Hippocampal formation (tissue), 2 donors: ENCODE measurements around the gene TOP1.

ENCODE experiments used
- DNase-seq, 2 donors: peaks; one replicate each; lab custom pipeline; 2025; lab: John Stamatoyannopoulos, UW

The TOP1 gene

DNA sequence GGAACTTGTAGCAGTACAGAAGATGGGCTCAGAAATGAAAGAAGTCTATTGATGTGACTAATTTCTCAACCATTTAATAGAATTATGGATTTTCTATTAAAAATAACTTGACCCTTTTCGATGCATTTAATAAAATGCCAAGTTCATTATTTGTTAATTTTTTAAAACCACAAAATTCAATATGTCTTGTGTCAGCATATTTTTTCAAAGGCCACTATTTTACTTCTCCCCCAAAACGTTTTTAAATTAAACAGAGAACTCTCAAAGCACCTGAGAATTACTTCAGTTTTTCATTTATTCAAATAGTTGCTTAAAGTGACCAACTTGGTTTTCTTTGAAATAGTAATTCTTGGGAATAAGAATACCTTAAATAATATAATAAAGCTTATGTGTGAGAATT, 8.6 kb downstream of the TOP1 start:
- no peak for DNase-seq

DNA sequence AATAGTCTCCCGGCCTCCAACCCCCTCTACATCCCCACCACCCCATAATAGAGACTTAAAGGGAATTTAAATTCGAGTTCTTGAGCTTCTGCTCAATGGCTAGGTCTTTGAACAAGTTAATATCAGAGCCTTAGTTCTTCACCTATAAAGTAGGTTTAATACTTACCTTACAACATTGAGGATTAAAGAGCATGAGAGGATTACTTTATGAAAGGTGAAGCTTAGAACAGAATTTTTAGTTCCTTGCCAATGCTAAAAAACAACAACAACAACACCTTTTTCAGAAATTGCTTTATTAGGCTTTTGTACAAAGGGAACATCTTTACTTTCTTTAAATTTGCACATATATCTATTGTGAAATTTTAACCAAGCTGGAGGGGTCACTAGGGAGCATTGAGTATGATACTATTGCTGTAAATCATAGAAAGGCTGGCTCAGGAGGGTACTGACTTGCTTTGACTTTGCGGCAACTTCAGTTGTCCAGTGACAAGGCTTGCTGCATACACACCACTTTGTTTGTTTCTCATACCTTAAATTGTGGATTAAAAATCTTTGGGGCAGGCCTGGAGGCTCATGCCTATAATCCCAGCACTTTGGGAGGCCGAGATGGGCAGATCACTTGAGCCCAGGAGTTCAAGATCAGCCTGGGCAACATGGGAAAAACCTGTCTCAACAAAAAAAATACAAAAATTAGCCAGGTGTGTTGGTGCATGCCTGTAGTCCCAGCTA, 9.7 kb downstream of the TOP1 start:
- no peak for DNase-seq

DNA sequence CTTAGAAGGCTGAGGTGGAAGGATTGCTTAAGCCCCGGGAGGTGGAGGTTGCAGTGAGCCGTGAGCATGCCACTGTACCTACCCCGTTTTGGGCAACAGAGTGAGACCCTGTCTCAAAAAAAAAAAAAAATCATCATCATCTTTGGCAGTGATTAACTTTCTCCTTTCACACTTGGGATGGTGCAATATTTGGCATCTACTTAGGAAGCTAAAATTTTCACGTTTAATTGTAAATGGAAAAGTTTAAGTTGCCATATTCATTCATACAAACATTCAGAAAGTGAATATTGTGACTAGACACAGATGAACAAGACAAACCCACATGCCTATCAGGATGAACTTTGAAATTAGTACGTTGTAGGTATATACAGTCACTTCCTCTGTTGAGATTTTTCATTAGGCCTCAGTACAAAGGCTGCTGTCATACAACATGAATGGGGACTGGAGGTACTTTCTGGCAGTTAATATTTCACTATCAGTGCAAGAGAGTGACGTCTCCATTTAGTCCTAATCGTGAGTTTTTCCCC, 10.3 kb downstream of the TOP1 start:
- DNase-seq = no peak

DNA sequence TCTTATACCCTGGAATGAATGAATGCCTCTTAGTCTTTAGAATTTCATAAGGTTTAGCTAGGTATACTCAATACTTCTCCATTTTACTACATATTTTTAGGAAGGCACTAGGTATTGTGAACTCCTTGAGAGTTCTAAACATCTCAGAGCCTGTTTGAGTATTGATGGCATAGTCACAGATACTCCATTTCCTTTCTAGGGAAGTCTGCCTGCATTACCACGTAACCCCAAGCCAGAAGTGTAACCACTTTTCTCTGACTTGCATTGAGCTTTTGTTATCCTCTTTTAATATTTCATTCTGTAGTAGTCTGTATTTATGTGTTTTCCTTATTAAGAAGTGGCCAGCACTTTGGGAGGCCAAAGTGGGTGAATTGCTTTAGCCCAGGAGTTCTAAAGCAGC, 12.2 kb downstream of the TOP1 start:
- no peak for DNase-seq

DNA sequence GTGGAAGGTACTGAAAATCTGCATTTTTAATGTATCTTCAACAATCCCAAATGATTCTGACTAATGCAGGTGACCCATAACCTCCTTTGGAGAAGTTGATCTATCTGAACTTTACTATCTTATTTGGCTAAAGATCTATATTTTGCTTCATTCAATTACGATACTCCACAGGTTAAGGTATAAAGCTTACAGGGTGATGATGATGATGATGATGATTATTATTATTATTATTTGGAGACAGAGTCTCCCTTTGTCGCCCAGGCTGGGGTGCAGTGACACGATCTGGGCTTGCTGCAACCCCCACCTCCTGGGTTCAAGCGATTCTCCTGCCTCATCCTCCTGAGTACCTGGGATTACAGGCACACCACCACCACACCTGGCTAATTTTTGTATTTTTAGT, 13.1 kb downstream of the TOP1 start:
- no peak for DNase-seq

DNA sequence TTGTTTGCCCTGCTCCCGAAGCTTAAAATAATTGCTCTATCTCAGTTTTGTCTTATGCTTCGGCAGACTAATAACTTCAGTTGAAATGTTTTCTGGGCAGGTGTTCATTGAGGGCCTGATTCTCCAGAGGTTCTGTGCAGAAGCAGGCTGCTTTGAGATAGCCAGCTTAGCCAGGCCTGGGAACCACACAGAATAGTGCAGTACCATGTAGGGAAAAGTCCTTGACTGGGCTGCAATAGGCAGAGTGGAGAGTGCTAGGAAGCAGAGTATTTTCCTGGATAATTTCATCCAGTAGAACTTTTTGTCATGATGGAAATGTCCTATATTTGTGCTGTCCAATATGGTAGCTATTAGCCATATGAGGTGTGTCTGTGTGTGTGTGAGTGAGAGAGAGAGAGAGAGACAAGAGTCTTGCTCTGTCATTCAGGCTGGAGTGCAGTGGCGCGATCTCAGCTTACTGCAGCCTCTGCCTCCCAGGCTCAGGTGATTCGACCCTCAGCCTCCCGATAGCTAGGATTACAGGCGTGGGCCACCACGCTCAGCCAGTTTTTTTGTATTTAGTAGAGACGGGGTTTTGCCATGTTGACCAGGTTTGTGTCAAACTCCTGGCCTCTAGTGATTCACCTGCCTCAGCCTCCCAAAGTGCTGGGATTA, 15.9 kb downstream of the TOP1 start:
- no peak for DNase-seq

DNA sequence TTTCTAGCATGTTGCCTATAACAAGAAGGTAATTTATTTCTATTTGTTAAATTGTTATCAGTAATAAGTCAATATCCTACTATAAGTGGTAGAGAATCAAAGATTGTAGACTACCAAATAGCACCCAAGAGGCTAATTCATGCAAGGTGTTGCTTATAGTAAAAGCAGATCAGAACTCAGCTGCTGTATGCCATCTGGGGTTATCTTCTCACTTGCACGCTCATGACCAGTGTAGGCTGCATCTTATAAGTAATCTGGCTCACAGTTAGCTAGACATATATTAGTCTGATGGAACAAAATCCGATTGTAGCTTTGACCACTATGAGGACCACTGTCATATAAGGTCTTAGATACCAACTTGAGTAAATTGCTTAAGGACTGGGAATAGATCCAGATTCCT, 17.0 kb downstream of the TOP1 start:
- DNase-seq = no peak

DNA sequence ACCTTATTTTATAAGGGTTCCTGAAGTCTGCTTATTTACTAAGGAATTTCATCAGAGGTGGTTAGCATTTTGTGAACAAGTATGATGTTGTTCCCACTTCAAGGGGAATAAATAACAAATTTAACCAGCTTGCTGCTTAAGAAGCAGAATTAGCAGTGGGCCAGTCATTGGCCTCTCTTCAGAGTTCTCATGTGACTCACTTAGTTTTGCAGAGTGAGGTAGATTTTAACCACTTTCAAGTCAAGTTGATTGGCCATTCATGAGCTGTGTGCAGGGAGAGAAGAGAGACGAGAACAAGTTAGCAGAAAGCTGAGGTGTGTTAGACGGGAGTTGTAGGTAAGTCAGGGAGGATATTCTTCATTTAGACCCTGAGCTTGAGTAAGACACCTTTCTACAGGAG, 18.1 kb downstream of the TOP1 start:
- no peak for DNase-seq

DNA sequence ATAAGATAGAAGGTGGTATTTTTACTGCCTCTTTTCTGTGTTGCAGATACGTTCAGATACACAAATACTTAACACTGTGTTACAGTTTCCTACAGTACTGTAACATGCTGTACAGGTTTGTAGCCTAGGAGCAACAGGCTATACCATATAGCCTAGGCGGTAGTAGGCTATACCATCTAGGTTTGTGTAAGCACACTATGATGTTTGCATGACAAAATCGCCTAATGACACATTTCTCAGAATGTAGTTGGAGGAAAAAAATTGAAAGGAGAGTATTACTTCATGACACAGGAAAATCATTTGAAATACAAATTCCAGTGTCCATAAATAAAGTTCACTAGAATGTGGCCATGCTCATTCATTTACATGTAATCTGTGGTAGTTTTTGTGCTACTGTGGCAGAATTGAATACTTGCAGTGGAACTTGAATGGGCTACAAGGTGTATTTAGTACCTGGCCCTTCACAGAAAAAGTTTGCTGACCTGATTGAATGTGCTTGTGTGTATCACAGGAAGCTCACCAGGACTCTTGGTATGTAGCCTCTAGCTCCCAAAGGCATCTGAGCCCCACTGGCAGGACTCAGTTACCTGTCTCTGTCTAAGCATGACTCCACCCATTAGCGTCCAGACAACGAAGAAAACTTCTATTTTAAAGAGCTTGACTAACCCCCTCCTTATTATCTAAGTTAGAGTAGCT, 18.8 kb downstream of the TOP1 start:
- no peak for DNase-seq

DNA sequence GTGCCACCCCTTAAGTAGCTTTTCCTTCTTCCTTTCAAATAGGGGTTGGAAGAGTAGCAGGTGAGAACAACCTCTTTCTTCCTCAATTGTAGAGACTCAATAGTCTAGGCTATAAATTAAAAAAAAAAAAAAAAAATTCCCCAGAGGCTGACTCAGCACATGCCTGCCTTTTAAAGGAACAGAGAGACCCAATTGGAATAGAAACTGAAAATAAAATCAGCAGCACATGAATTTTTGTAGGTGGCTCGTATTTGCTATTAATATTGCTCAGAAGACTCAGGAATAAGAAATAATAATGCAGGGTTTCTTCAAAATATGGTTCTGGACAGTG, 19.3 kb downstream of the TOP1 start:
- no peak for DNase-seq

DNA sequence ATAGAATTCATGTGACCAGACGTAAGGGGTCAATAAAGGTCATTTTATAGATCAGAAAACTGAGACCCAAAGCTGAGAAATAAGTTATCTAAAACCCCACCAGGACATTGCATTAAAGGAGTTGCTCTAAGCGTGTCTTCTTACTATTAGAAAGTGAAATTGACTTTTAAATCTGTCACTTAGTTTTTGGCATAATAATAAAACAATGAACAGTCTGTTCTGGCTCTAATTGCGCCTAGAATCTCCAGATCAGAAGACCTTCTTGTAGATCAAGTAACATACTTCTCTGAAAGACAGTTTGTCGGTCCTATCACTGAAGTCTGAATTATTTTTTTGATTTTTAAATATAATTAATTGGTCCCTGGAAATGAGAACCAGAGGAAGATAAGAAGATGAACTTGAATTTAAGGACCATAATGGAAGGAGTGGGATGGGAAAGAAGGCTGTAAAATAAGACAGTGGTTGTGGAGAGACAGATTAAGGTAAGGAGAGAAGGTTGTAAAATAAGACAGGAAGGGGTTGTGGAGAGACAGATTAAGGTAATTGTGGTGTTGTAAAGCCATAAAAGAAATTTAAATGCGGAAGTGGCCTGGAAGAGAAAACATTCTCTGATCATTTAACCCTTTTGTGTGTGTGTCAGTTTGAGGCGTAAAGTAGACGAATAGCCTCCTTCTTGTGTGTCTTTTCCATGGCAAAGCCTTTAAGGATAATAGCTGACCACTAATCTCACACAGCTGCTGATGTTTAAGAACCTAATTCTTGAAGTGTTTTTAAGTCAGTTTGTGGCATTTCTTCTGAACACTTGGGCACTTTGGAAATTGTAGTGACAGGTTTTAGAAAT, 20.1 kb downstream of the TOP1 start:
- no peak for DNase-seq

DNA sequence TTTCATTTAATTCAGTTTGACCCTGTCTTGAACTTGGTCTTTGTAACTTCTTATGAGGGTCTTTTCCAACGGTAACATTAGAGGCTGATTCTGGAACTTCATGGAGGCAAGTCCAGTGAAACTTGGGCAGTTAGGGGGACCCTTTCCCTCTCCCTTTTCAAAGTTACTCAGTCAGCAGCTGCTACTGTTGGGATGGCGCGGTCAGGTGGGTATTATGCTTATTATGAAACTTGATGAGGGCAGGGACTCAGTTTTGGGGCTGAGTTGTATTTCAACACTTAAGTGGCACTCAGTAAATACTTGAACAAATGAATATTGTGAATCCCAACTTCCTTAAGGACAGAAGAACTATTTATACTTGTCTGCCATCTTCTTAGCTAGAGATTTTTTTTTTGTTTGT, 20.8 kb downstream of the TOP1 start:
- DNase-seq = no peak

DNA sequence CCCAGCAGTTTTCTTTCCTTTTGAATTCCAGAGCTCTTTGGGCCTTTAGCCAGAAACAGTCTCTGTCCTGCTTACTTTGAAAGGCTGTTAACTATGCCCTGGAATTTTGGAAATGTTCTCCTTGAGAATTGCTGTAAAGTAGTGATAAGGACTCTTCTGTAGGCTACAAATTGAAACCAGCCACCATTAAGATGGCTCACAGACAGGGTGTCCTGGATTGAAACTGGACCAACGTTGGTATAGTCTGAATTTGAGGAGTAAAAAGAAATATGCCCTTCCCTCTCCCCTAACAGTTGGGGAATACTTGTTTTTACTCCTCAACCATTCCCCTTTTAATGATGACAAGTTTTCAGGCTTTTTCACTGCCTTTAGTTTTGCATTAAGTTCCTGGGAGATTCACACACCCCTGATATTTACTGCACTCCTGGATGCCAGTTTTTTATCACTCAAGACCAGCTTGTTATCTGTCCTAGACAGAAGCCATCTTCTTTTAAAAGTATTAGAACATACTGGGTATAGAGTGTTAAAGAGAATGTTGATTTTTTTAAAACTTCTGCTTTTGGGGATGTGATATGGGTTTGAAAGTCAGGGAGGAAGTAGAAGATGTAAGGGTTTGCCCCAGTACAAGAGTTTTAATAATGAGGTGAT, 21.9 kb downstream of the TOP1 start:
- DNase-seq = no peak

DNA sequence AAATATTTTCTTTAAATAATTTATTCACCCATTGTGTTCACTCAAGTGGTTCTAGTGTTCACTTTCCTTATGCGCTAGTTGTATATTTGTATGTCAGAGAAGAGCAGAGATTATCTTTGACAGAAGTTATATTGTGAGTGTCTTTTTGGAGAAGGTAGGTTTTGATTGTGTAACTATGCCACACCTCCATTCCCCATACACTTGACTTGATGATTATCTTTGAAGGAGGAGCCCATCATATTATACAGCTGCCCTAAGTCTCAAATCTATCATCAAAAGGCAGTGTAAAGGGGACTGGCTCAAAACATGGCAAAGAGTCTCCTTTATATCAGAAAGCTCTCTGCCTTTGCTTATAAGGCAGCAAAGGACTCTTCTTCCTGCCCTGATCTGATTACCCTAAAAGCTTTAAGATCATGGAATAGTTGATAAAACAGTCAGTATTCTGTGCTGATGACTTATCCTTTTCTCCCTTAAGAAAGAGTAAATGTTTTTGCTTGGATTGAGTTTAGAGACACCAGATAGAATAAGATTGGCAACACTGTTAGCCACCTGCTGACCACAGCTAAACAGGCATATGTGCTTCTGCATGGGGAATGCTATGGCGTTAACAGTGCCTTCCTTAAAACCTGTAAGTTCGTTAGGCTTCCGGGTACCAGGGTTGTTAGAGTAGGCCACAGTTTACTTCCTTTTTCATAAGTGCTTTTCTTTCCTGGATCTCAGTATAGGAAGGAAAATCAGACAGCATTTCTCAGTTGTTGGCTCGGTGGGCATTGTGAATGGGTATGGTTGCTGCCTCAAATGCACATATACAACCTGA, 22.6 kb downstream of the TOP1 start:
- DNase-seq = no peak

DNA sequence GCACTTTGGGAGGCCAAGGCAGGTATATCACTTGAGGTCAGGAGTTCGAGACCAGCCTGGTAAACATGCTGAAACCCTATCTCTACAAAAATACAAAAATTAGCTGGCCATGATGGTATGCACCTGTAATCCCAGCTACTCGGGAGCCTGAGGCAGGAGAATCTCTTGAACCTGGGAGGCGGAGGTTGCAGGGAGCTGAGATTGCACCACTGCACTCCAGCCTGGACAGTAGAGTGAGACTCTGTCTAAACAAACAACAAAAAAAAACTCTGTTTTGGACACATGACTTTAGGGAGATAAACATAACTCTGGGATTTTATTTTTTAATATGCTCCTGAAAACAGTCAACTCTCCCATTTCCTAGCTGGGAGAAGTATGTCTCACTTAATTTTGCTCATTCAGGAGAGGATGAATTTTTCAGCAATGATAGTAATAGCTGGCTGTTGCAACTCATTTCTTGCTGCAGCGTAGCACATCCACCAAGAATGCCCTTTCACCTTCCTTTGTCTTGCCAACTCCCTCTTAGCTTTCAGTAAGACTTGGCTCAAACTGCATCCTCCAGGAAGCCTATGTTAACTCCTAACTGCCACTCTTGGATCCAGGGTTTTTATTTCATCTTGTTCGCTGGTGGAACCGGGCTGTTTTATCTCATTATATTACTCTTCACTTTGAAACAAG, 24.3 kb downstream of the TOP1 start:
- DNase-seq = no peak

DNA sequence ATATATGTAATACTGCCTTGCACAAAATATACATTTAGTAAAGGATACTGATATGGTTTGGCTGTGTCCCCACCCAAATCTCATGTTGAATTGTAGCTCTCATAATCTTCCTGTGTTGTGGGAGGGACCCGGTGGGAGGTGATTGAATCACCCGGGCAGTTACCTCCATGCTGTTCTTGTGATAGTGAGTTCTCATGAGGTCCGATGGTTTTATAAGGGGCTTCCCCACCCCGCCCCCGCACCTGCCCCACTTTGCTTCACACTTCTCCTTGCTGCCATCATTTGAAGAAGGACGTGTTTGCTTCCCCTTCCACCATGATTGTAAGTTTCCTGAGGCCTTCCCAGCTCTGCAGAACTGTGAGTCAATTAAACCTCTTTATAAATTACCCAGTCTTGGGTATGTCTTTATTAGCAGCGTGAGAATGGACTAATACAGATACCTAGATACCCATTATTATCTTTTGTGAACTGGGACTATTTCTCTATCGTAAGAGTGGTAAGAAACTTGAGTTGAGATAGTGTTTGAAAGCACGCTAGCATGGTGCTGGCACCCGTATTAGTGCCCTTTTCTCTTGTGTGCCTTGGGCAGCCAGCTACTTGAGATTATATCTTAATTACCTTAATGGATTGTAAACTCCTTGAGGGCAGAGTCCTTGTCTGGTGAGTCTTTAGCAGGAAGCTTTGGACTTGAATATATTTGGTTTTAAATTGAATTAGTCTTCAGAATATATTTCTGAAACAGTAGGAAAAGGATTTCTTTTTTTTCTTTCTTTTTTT, 25.6 kb downstream of the TOP1 start:
- DNase-seq = no peak

DNA sequence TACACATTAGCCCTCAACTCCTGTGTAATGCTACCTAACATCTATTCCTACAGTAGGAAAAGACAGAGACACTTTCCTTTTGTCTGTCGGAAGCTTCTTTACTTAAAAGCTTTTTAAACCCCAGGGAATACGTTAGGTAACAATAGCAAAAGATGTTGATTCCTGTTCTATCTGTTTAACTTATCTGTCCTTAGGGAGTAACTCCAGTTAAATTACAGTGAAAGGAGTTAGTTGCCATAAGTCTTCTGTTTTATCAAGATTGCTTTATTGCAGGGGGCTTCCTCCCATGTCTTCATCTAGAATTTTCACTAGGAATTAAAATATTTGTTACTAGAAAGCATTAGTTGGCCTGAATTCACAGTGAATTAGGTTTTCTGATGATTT, 26.2 kb downstream of the TOP1 start:
- DNase-seq = no peak

DNA sequence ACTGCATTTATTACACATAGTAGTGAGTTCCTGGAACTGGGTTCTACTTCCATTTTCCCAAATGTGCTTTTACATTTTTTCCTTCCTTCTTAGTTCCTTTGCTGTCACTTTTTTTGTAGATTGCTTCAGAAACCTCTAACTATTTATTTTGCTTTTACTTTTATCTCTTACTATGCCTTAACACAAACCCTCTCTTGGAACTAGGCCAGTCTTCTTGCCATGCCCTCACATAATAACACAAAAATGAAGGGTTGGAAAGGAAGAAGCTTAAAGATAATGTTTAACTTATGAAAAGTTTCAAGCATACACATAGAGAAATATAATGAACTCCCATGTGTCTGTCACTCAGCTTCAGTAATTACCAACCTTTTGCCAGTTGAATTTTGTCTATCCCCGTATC, 27.1 kb downstream of the TOP1 start:
- DNase-seq = no peak

DNA sequence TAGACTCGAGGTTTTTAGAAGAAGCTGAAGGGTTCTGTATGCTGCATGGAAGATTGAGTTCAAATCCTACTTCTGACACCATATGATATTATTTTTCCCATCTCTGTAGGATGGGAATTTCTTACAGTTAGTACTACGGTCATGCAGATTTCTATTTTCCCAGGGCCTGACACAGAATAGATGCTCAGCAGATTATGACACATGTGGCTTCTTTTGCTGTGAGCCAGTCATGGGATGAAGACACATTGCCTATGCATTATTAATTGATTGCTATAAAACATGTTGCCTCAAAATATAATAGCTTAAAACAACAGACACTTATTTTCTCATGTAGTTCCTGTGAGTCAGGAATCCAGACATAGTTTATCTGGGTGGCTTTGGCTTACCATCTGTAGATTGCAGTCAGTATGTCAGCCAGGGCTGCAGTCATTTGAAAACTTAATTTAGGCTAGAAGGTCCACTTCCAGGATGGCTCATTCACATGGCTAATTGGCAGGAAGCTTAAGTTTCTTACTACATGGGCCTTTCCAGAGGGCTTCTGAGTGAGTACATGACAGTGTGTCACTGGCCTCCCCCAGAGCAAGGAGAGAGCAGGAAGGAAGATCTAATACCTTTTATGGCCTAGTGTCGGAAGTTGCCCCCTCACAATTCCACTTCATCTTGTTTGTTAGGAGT, 29.5 kb downstream of the TOP1 start:
- no peak for DNase-seq
